ENCODE data around the gene ZNF165.
A peak's percentile ranks its signal among the peaks of the same experiment; 100 is the strongest.
"Not testable (repeated sequence)": the region's sequence is repeated elsewhere in the genome, so short reads cannot be mapped to it uniquely, and the experiment has no call there.

Gene ZNF165

DNA sequence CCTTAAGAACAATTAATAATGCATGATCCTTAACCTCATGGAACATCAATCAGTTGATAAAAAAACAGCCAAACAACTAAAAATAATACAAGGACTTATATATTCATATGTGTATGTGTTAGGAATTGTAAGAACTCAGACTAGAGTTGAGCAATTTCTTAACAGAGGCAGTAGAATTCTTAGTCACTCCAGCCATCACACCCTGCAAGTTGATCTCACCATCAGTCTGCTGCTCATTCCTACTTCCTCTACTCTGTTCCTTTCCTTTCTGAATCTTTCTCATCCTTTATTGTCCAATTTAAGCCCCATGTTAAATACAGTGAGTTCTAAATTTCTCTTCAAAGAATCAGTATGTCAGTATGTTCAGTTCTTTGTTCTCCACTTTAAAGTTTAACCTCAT is 2.6 kb downstream of the ZNF165 start:
- no peak overlapping the region for H3K4me3 ChIP-seq (ENCODE audit: low read length in 2 of 2)
- no peak overlapping the region for H3K9ac ChIP-seq (ENCODE audit: low read depth in 1 of 2, low read length in 2 of 2)
- no peaks in the 10 kb centered on the region for H3K27me3 ChIP-seq (ENCODE audit: control insufficient read depth in 2 of 2, insufficient read depth in 2 of 2, low read length in 2 of 2)
- H3K9me3 ChIP-seq (ENCODE audit: control insufficient read depth in 2 of 2, low read length in 2 of 2): peaks cover 0 to 1% of the 10 kb centered on the region in 2 donors
- H3K4me1 ChIP-seq (ENCODE audit: control insufficient read depth in 2 of 2, insufficient read depth in 2 of 2, low read length in 2 of 2): peaks cover 5 to 10% of the 10 kb centered on the region in 2 donors
- H3K36me3 ChIP-seq (ENCODE audit: control insufficient read depth in 2 of 2, insufficient read depth in 2 of 2, low read length in 2 of 2): peaks cover 6 to 19% of the 10 kb centered on the region in 2 donors
- H3K27ac ChIP-seq (ENCODE audit: low read depth in 2 of 2, low read length in 2 of 2): no peak overlapping the region

GRCh38 chr6:28089054-28089453 is 8.7 kb downstream of the ZNF165 start:
- no peak overlapping the region for H3K27ac ChIP-seq (ENCODE audit: low read depth in 2 of 2, low read length in 2 of 2)
- H3K9ac ChIP-seq (ENCODE audit: low read depth in 1 of 2, low read length in 2 of 2): no peak overlapping the region
- H3K9me3 ChIP-seq (ENCODE audit: control insufficient read depth in 2 of 2, low read length in 2 of 2): peaks cover 12 to 20% of the 10 kb centered on the region in 2 donors
- H3K4me1 ChIP-seq (ENCODE audit: control insufficient read depth in 2 of 2, insufficient read depth in 2 of 2, low read length in 2 of 2): no peaks in the 10 kb centered on the region
- H3K36me3 ChIP-seq (ENCODE audit: control insufficient read depth in 2 of 2, insufficient read depth in 2 of 2, low read length in 2 of 2): peaks cover 26 to 32% of the 10 kb centered on the region in 2 donors
- H3K4me3 ChIP-seq (ENCODE audit: low read length in 2 of 2): no peak overlapping the region
- H3K27me3 ChIP-seq (ENCODE audit: control insufficient read depth in 2 of 2, insufficient read depth in 2 of 2, low read length in 2 of 2): no peaks in the 10 kb centered on the region

DNA sequence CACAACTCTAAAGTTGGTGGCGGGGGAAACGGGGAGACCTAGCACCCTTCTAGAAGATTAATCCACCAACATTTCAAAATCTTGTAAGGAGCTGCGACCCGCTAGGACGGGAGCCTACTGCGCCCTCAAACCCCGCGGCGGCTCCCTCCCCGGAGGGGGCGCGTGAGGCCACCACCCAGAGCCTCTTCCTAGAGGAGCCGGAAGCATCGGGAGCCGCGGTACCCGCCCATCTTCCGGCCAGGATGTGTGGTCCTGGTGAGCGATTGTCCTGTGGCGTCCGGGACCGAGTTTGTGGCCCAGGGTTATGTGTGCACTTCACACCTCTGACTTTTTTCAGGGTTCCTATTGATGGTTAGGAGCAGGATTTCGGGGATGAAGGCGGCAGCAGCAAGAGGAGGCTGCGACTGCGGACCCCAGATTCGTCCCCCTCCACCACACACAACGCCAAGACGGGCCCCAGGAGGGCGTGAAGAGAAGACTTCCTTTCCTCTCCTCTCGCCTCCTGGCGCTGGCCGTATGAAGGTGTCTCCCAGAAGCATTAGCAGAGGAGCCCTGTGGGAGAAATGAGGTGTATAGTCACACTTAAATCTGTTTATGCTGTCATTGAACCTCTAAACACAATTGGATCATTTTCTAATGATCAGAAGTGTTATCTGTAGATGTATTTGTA is 10.7 kb downstream of the ZNF165 start:
- H3K4me1 ChIP-seq (ENCODE audit: control insufficient read depth in 2 of 2, insufficient read depth in 2 of 2, low read length in 2 of 2): no peaks in the 10 kb centered on the region
- peak overlapping the region in 1 of 2 donors; percentile 53 for H3K4me3 ChIP-seq (ENCODE audit: low read length in 2 of 2)
- peaks cover 12 to 20% of the 10 kb centered on the region in 2 donors for H3K9me3 ChIP-seq (ENCODE audit: control insufficient read depth in 2 of 2, low read length in 2 of 2)
- H3K9ac ChIP-seq (ENCODE audit: low read depth in 1 of 2, low read length in 2 of 2): no peak overlapping the region
- no peak overlapping the region for H3K27ac ChIP-seq (ENCODE audit: low read depth in 2 of 2, low read length in 2 of 2)
- no peaks in the 10 kb centered on the region for H3K27me3 ChIP-seq (ENCODE audit: control insufficient read depth in 2 of 2, insufficient read depth in 2 of 2, low read length in 2 of 2)
- peaks cover 23 to 26% of the 10 kb centered on the region in 2 donors for H3K36me3 ChIP-seq (ENCODE audit: control insufficient read depth in 2 of 2, insufficient read depth in 2 of 2, low read length in 2 of 2)

- not testable (repeated sequence) for H3K4me1 ChIP-seq (ENCODE audit: control insufficient read depth in 2 of 2, insufficient read depth in 2 of 2, low read length in 2 of 2); H3K36me3 ChIP-seq (ENCODE audit: control insufficient read depth in 2 of 2, insufficient read depth in 2 of 2, low read length in 2 of 2); H3K4me3 ChIP-seq (ENCODE audit: low read length in 2 of 2); H3K27ac ChIP-seq (ENCODE audit: low read depth in 2 of 2, low read length in 2 of 2); H3K27me3 ChIP-seq (ENCODE audit: control insufficient read depth in 2 of 2, insufficient read depth in 2 of 2, low read length in 2 of 2); H3K9ac ChIP-seq (ENCODE audit: low read depth in 1 of 2, low read length in 2 of 2); H3K9me3 ChIP-seq (ENCODE audit: control insufficient read depth in 2 of 2, low read length in 2 of 2)
These were observed 21.9 kb downstream of the ZNF165 start for GRCh38 chr6:28102222-28102621.

DNA sequence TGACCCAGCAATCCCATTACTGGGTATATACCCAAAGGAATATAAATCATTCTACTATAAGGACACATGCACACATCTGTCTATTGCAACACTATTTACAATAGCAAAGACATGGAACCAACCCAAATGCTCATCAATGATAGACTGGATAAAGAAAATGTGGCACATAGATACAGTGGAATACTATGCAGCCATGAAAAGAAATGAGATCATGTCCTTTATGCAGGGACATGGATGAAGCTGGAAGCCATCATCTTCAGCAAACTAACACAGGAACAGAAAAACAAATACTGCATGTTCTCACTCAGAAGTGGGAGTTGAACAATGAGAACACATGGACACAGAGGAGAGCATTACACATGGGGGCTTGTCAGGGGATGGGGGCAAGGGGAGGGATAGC is 22.3 kb downstream of the ZNF165 start:
- H3K9me3 ChIP-seq (ENCODE audit: control insufficient read depth in 2 of 2, low read length in 2 of 2); H3K4me1 ChIP-seq (ENCODE audit: control insufficient read depth in 2 of 2, insufficient read depth in 2 of 2, low read length in 2 of 2); H3K27me3 ChIP-seq (ENCODE audit: control insufficient read depth in 2 of 2, insufficient read depth in 2 of 2, low read length in 2 of 2); H3K27ac ChIP-seq (ENCODE audit: low read depth in 2 of 2, low read length in 2 of 2); H3K36me3 ChIP-seq (ENCODE audit: control insufficient read depth in 2 of 2, insufficient read depth in 2 of 2, low read length in 2 of 2); H3K4me3 ChIP-seq (ENCODE audit: low read length in 2 of 2); H3K9ac ChIP-seq (ENCODE audit: low read depth in 1 of 2, low read length in 2 of 2): not testable (repeated sequence)

GRCh38 chr6:28104392-28105244 is 24.2 kb downstream of the ZNF165 start:
- peak overlapping the region; percentile 83 to 89 for H3K27ac ChIP-seq (ENCODE audit: low read depth in 2 of 2, low read length in 2 of 2)
- peak overlapping the region; percentile 86 to 92 for H3K9ac ChIP-seq (ENCODE audit: low read depth in 1 of 2, low read length in 2 of 2)
- peaks cover 2 to 5% of the 10 kb centered on the region in 2 donors for H3K4me1 ChIP-seq (ENCODE audit: control insufficient read depth in 2 of 2, insufficient read depth in 2 of 2, low read length in 2 of 2)
- H3K4me3 ChIP-seq (ENCODE audit: low read length in 2 of 2): peak overlapping the region; percentile 81 to 89
- peaks cover 0 to 2% of the 10 kb centered on the region in 2 donors for H3K27me3 ChIP-seq (ENCODE audit: control insufficient read depth in 2 of 2, insufficient read depth in 2 of 2, low read length in 2 of 2)
- no peaks in the 10 kb centered on the region for H3K36me3 ChIP-seq (ENCODE audit: control insufficient read depth in 2 of 2, insufficient read depth in 2 of 2, low read length in 2 of 2)
- H3K9me3 ChIP-seq (ENCODE audit: control insufficient read depth in 2 of 2, low read length in 2 of 2): no peaks in the 10 kb centered on the region

DNA sequence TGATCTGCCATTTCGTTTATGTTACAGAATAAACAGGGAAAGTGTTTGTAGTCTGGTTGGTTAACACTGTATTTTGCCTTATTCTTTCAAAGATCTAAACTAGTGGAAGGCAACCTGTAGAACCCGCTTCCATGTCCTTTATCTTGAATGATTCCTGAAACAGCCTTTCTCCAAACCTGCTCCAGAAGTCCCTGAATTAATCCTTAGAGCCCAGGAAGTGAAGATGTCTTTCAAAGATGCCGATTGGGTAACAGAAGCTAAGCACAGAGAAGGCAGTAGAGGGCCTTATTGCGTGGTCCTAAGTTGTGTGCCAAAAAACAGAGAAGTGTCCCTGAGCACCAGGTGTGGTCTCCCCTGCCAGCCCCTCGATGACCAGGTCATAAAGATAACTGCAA is 24.9 kb downstream of the ZNF165 start:
- peak overlapping the region; percentile 83 to 89 for H3K27ac ChIP-seq (ENCODE audit: low read depth in 2 of 2, low read length in 2 of 2)
- H3K9ac ChIP-seq (ENCODE audit: low read depth in 1 of 2, low read length in 2 of 2): peak overlapping the region; percentile 86 to 92
- H3K4me3 ChIP-seq (ENCODE audit: low read length in 2 of 2): peak overlapping the region; percentile 81 to 89
- no peaks in the 10 kb centered on the region for H3K9me3 ChIP-seq (ENCODE audit: control insufficient read depth in 2 of 2, low read length in 2 of 2)
- H3K4me1 ChIP-seq (ENCODE audit: control insufficient read depth in 2 of 2, insufficient read depth in 2 of 2, low read length in 2 of 2): peaks cover 2 to 5% of the 10 kb centered on the region in 2 donors
- peaks cover 0 to 2% of the 10 kb centered on the region in 2 donors for H3K27me3 ChIP-seq (ENCODE audit: control insufficient read depth in 2 of 2, insufficient read depth in 2 of 2, low read length in 2 of 2)
- no peaks in the 10 kb centered on the region for H3K36me3 ChIP-seq (ENCODE audit: control insufficient read depth in 2 of 2, insufficient read depth in 2 of 2, low read length in 2 of 2)

GRCh38 chr6:28107506-28107905 is 27.1 kb downstream of the ZNF165 start:
- H3K36me3 ChIP-seq (ENCODE audit: control insufficient read depth in 2 of 2, insufficient read depth in 2 of 2, low read length in 2 of 2): no peaks in the 10 kb centered on the region
- peaks cover 0 to 2% of the 10 kb centered on the region in 2 donors for H3K27me3 ChIP-seq (ENCODE audit: control insufficient read depth in 2 of 2, insufficient read depth in 2 of 2, low read length in 2 of 2)
- no peaks in the 10 kb centered on the region for H3K9me3 ChIP-seq (ENCODE audit: control insufficient read depth in 2 of 2, low read length in 2 of 2)
- H3K9ac ChIP-seq (ENCODE audit: low read depth in 1 of 2, low read length in 2 of 2): no peak overlapping the region
- peaks cover 2 to 5% of the 10 kb centered on the region in 2 donors for H3K4me1 ChIP-seq (ENCODE audit: control insufficient read depth in 2 of 2, insufficient read depth in 2 of 2, low read length in 2 of 2)
- H3K4me3 ChIP-seq (ENCODE audit: low read length in 2 of 2): no peak overlapping the region
- H3K27ac ChIP-seq (ENCODE audit: low read depth in 2 of 2, low read length in 2 of 2): no peak overlapping the region

- peaks cover 0 to 2% of the 10 kb centered on the region in 2 donors for H3K27me3 ChIP-seq (ENCODE audit: control insufficient read depth in 2 of 2, insufficient read depth in 2 of 2, low read length in 2 of 2)
- H3K4me3 ChIP-seq (ENCODE audit: low read length in 2 of 2): no peak overlapping the region
- no peaks in the 10 kb centered on the region for H3K4me1 ChIP-seq (ENCODE audit: control insufficient read depth in 2 of 2, insufficient read depth in 2 of 2, low read length in 2 of 2)
- no peak overlapping the region for H3K9ac ChIP-seq (ENCODE audit: low read depth in 1 of 2, low read length in 2 of 2)
- no peak overlapping the region for H3K27ac ChIP-seq (ENCODE audit: low read depth in 2 of 2, low read length in 2 of 2)
- H3K36me3 ChIP-seq (ENCODE audit: control insufficient read depth in 2 of 2, insufficient read depth in 2 of 2, low read length in 2 of 2): peaks cover 0 to 5% of the 10 kb centered on the region in 2 donors
- no peaks in the 10 kb centered on the region for H3K9me3 ChIP-seq (ENCODE audit: control insufficient read depth in 2 of 2, low read length in 2 of 2)
These were observed 31.6 kb downstream of the ZNF165 start for GRCh38 chr6:28111964-28112363.

DNA sequence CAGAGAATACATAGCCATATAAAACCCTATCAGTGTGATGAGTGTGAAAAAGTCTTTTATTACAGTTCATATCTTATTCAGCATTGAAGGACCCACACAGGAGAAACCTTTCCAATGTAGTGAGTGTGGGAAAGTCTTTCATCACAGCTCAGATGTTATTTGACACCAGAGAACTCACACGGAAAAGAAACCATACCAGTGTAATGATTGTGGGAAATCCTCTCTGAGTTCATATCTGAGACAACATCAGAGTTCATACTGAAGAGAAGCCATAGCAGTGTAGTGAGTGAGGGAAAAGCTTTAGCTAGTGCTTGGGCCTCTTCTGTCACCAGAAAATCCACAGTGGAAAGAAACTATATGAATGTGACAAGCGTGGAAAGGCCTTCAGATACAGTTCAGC is 35.4 kb downstream of the ZNF165 start:
- H3K27me3 ChIP-seq (ENCODE audit: control insufficient read depth in 2 of 2, insufficient read depth in 2 of 2, low read length in 2 of 2): no peaks in the 10 kb centered on the region
- no peaks in the 10 kb centered on the region for H3K9me3 ChIP-seq (ENCODE audit: control insufficient read depth in 2 of 2, low read length in 2 of 2)
- no peak overlapping the region for H3K9ac ChIP-seq (ENCODE audit: low read depth in 1 of 2, low read length in 2 of 2)
- H3K27ac ChIP-seq (ENCODE audit: low read depth in 2 of 2, low read length in 2 of 2): no peak overlapping the region
- H3K4me1 ChIP-seq (ENCODE audit: control insufficient read depth in 2 of 2, insufficient read depth in 2 of 2, low read length in 2 of 2): no peaks in the 10 kb centered on the region
- no peak overlapping the region for H3K4me3 ChIP-seq (ENCODE audit: low read length in 2 of 2)
- peaks cover 3 to 5% of the 10 kb centered on the region in 2 donors for H3K36me3 ChIP-seq (ENCODE audit: control insufficient read depth in 2 of 2, insufficient read depth in 2 of 2, low read length in 2 of 2)
